Breast epithelium (tissue), 4 donors: ENCODE measurements around the gene KLHDC8B. TPM values are rescaled to one million over a fixed set of nuclear protein-coding genes. Genes with fewer than 3 reads are reported as not detected.
A peak's percentile ranks its signal among the peaks of the same experiment; 100 is the strongest.

Experiments used
- DNase-seq, 2 donors: peaks; one replicate each; pipeline ENCODE4 v3.0.0-alpha.2; 2019; ENCODE audit warnings: low spot score in 2 of 2
- H3K27ac ChIP-seq, 2 donors: fragments of 200-600 bp; sonication (generic) in 1 of 2; one replicate each; pipeline ENCODE4 v1.5.1; 2016 to 2019; ENCODE audit warnings: mild to moderate bottlenecking in 1 of 2
- H3K27me3 ChIP-seq, 2 donors: fragments of 200-600 bp; sonication (generic) in 1 of 2; one replicate each; pipeline versions ENCODE4 v1.5.1 to v1.6.0; 2017 to 2019; ENCODE audit warnings: control low read depth in 1 of 2, mild to moderate bottlenecking in 1 of 2
- H3K36me3 ChIP-seq: fragments of 200-600 bp; one replicate; pipeline ENCODE4 v1.5.1; 2019
- H3K4me1 ChIP-seq, 2 donors: fragments of 200-600 bp; sonication (generic); one replicate each; pipeline ENCODE4 v1.5.1; 2016 to 2019; ENCODE audit warnings: control low read depth in 1 of 2
- H3K4me3 ChIP-seq, 3 donors: fragments of 200-600 bp; sonication (generic); 1 replicate in 2 of 3; 2 replicates in 1 of 3; pipeline ENCODE4 v1.5.1; 2016 to 2019; ENCODE audit warnings: mild to moderate bottlenecking in 3 of 3, moderate library complexity in 2 of 3
- H3K9me3 ChIP-seq, 2 donors: fragments of 200-600 bp; sonication (generic) in 1 of 2; one replicate each; pipeline ENCODE4 v1.5.1; 2016 to 2019; ENCODE audit warnings: control low read depth in 1 of 2
- CTCF ChIP-seq, 3 donors: fragments of 450-650 bp; IDR thresholded peaks; one replicate each; pipeline ENCODE4 v1.5.1; 2016 to 2017; ENCODE audit warnings: antibody characterized with exemption in 3 of 3, mild to moderate bottlenecking in 3 of 3, moderate library complexity in 3 of 3
- POLR2A ChIP-seq: fragments of 450-650 bp; IDR thresholded peaks from one replicate; pipeline ENCODE4 v1.6.1; 2016; ENCODE audit warnings: antibody characterized with exemption, mild to moderate bottlenecking, moderate library complexity
- POLR2AphosphoS5 ChIP-seq, 3 donors: sonication (generic); formaldehyde crosslinking; IDR thresholded peaks; one replicate each; pipeline ENCODE4 v1.6.1; 2017; ENCODE audit warnings: antibody characterized with exemption in 3 of 3
- intact Hi-C: fragments of 100-400 bp; cut with DNase I; formaldehyde crosslinking; loops from one replicate; pipeline ENCODE4 v1.15.1; 2023; ENCODE audit warnings: low total_unique reads
- total RNA-seq, 3 donors: library from RNA; depleted of rRNA; stranded (reverse); fragments of >200 nt; gene quantifications; one replicate each; pipeline ENCODE4 v1.1.0, GENCODE V29; 2016

The KLHDC8B gene
- 100 to 1,000 TPM in 1 of 3 donors, 10 to 100 TPM in 2; 38.7 to 106 (median 46.2) TPM for total RNA-seq

GRCh38 chr3:49171119-49171774, at the start of gene KLHDC8B:
KLHDC8B (plus strand) TSS chr3:49171598; CDS start chr3:49172770, 1,172 bp downstream.
- peak; percentile 69 to 83 for DNase-seq

GRCh38 chr3:49122022-49122421, 49.4 kb upstream of the KLHDC8B start:
- Histone ChIP-seq H3K27me3 (no peaks in the 10 kb centered on the region), H3K4me1 (peaks cover 8 to 11% of the 10 kb centered on the region in 2 donors), H3K27ac (no peak overlapping the region), H3K4me3 (no peak overlapping the region), H3K36me3 (peaks cover 15% of the 10 kb centered on the region), H3K9me3 (no peaks in the 10 kb centered on the region)
- intact Hi-C loops, result no loop called here
- TF ChIP-seq CTCF (IDR thresholded peaks at IDR 0.05) (no peak), POLR2AphosphoS5 (IDR thresholded peaks at IDR 0.05) (no peak), POLR2A (no peak)
- DNase-seq, result no peak

More at GRCh38 chr3:49171119-49171774, at the start of gene KLHDC8B:
- intact Hi-C loops, result loop anchor here (10.0 kb wide), 1 partner anchor 284 kb away; no protein-coding TSS in a partner anchor
- Histone ChIP-seq H3K36me3 (no peaks in the 10 kb centered on the region), H3K27me3 (no peaks in the 10 kb centered on the region), H3K4me3 (peak within 1 kb of the TSS; percentile 65 to 81 (median 75)), H3K4me1 (peaks cover 8 to 11% of the 10 kb centered on the region in 2 donors), H3K27ac (peak within 1 kb of the TSS; percentile 82 to 85), H3K9me3 (no peaks in the 10 kb centered on the region)
- TF ChIP-seq CTCF (IDR thresholded peaks at IDR 0.05), result peak; percentile 84 to 90 (median 89)
- TF ChIP-seq POLR2AphosphoS5 (IDR thresholded peaks at IDR 0.05), result peak; percentile 53 to 68 (median 63)
- TF ChIP-seq POLR2A, result no peak

GRCh38 chr3:49122451-49122850, 48.9 kb upstream of the KLHDC8B start:
- Histone ChIP-seq H3K27ac (no peak overlapping the region), H3K9me3 (no peaks in the 10 kb centered on the region), H3K27me3 (no peaks in the 10 kb centered on the region), H3K4me1 (peaks cover 8 to 11% of the 10 kb centered on the region in 2 donors), H3K36me3 (peaks cover 12% of the 10 kb centered on the region), H3K4me3 (no peak overlapping the region)
- no peak for TF ChIP-seq POLR2A
- no peak for DNase-seq
- intact Hi-C loops, result no loop called here

- Histone ChIP-seq H3K4me3 (no peak overlapping the region), H3K36me3 (peaks cover 12% of the 10 kb centered on the region), H3K9me3 (no peaks in the 10 kb centered on the region), H3K27me3 (no peaks in the 10 kb centered on the region), H3K27ac (no peak overlapping the region), H3K4me1 (peaks cover 8 to 11% of the 10 kb centered on the region in 2 donors)
- intact Hi-C loops, result no loop called here
- no peak for TF ChIP-seq POLR2A
- no peak for TF ChIP-seq POLR2AphosphoS5 (IDR thresholded peaks at IDR 0.05)
- no peak for TF ChIP-seq CTCF (IDR thresholded peaks at IDR 0.05)
- DNase-seq, result no peak
Observed at GRCh38 chr3:49122886-49123545, 48.4 kb upstream of the KLHDC8B start.

- Histone ChIP-seq H3K4me3 (no peak overlapping the region), H3K36me3 (peaks cover 12% of the 10 kb centered on the region), H3K4me1 (peaks cover 8 to 11% of the 10 kb centered on the region in 2 donors), H3K27ac (no peak overlapping the region), H3K27me3 (no peaks in the 10 kb centered on the region), H3K9me3 (no peaks in the 10 kb centered on the region)
- no peak for DNase-seq
- intact Hi-C loops, result no loop called here
- no peak for TF ChIP-seq POLR2A
- no peak for TF ChIP-seq CTCF (IDR thresholded peaks at IDR 0.05)
- no peak for TF ChIP-seq POLR2AphosphoS5 (IDR thresholded peaks at IDR 0.05)
Observed at GRCh38 chr3:49123687-49124086, 47.7 kb upstream of the KLHDC8B start.
